AG08395 (cell line): ENCODE data around the gene VPS37B.

Source experiments
- DNase-seq: peaks from one replicate; pipeline ENCODE4 v3.0.0; 2012; ENCODE audit warnings: mixed read lengths, low spot score

The VPS37B gene

DNA sequence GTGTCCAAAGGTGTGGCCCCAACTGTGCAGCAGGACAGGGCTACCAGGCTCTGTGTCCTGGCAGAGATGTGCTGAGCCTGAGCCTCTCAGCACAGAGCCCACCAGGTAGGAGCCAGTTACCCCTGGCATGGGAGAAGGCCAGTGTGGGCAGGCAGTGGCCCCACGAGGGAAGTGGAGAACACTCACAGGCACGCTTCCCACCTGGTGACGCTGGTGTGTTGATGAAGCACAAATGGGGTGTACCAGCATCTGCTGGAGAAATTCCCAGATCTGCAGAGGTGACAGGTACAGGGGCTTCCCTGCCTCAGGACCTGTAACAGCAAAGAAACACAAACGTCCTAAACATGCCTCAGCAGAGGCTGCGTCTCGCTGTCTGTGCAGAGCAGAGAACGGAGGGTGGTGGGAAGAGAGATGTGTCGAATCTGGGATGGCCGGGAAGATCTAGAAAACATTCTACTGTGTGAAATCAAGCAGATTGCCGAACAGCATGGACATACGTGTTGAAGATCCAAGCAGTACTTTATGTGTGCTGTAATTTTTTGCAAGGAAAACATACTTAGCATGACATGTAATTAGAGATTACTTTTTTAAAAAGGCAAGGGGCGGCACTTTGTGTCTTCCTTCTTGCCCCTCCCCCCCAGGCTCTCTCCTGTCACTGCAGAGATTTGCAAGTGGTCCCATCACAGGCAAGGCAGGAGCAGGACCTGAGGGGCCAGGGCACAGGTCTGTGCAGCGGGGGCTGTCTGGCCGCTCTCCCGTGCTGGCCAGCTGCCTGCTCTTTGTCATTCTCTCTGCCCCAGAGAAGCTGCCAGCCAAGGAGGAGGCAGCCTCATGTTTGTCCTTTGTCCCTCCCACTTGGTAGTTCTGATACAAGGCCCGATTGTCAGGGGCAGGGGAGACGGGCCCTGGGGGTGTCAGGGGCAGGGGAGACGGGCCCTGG is 43.3 kb downstream of the VPS37B start:
- peak; percentile 55 for DNase-seq

DNA sequence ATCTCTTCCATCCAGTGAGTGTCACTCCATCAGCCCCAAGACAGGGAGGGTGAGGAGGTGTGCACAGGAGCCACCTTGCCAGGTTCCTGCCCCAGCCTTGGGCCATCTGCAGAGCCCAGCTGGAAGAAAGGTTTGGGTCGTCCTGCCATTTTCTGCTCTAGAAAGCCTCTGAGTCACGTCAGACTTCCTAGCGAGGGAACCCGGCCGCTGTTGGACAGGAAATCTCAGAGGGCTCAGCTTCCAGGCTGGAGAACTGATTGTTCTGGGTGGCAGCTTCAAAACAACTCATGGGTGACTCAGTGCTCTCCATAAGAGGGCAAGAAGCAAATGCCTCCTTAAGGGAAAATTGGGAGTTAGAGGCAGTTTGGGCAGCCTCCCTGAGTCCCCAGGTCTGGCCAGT is 44.1 kb downstream of the VPS37B start:
- peak; percentile 88 for DNase-seq

DNA sequence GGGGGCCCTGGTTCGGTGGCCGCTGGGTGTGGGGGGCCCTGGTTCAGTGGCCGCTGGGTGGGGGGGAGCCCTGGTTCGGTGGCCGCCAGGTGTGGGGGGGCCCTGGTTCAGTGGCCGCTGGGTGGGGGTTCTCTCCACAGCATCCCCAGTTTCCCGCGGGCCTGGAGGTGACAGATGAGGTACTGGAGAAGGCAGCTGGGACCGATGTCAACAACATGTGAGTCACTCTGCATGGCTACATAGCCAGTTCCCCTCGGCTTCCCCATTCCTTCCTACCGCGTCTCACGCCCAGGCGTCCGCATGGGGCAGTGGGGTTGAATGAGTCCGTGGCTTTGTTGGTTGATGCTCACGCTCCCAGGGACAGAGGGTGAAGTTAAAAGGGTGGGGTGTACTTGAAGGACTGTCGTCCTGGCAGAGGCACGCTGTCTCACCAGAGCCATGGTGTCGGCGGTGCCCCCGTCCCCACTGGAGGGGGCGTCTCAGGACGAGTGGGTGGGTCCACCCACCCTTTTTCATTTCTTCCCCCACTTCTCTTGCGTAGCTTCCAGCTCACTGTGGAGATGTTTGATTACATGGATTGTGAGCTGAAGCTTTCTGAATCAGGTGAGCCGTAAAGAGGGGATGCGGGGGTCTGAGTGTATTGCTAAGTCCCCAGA is 45.1 kb downstream of the VPS37B start:
- no peak for DNase-seq

DNA sequence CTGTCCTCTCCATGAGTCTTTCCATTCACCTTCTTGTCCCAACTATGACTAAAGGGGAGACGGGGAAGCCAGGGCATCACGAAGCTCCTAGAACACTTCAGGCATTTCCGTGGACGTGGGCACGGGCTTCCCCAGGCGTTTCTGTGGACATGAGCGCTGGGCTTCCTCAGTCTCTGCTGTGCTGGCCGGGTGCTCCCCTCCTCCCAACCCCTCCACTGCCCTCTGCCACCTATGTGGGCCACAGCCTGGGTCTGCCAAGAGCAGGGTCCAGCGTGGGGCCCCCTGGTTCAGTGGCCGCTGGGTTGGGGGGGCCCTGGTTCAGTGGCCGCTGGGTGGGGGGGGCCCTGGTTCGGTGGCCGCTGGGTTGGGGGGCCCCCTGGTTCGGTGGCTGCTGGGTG is 45.9 kb downstream of the VPS37B start:
- no peak for DNase-seq

DNA sequence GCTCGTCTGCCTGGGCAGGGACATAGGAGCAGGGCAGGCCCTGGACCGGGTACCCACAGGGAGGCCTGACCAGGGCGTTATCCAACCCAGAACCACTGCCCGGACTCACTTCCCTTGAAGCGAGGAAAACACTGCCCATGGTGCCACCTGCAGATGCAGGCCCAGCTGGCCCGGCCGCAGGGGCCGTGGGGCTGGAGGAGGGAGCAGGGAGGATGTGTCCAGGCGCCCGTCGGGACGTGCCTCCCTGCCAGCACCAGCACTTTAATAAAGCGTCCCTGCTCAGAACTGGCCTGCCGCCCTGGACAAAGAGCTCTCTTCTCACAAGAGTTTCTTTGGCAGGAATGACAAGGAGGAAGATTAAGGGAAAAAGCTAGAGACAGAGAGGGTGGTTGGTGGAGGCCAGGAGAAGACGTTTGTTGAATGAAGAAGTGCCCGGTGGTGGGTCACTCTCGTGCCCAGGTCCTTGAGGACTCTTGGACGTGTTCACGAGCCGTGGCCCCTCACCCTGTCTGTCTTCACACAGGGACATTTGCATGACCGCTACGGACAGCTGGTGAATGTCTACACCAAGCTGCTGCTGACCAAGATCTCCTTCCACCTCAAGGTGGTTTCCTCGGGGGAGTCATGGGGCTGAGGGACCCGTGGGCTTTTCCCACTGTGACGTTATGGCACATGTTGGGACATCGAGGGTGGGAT is 46.4 kb downstream of the VPS37B start:
- DNase-seq: no peak

DNA sequence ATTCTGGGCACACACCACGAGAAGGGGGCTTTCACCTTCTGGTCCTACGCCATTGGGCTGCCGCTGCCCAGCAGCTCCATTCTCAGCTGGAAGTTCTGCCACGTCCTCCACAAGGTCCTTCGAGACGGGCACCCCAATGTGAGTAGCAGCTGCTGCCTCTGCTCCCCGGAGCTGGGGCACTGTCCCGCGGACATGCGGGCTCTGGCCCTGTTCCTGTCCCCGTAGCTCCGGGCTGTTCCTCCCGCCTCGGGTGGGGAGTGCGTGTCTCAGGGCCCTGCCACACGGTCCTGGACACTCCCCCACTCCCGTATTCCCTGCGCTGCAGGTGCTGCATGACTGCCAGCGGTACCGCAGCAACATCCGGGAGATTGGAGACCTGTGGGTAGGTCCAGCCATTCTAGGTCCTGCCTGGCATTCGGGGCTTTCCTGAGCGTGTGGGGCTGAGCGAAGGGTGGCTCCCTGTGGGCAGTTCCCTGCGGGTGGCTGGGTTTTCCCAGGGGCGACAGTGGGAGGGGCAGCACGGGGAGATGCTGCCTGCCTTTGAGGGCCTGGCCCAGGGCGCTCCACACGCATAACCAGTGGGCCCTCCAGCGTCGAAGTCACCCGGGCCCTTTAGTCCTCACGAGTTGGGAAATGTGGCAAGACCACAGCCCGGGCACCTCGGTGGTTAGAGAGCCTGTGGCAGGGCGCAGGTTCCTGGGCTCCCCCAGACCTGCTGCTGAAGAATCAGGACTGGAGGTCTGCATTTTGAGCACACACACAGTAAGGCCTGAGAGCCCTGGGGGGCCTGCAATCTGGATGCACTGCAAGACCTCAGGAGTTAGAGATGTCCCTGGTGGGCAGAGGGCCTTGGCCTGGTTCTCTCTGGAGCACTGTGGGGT is 47.2 kb downstream of the VPS37B start:
- DNase-seq: no peak

DNA sequence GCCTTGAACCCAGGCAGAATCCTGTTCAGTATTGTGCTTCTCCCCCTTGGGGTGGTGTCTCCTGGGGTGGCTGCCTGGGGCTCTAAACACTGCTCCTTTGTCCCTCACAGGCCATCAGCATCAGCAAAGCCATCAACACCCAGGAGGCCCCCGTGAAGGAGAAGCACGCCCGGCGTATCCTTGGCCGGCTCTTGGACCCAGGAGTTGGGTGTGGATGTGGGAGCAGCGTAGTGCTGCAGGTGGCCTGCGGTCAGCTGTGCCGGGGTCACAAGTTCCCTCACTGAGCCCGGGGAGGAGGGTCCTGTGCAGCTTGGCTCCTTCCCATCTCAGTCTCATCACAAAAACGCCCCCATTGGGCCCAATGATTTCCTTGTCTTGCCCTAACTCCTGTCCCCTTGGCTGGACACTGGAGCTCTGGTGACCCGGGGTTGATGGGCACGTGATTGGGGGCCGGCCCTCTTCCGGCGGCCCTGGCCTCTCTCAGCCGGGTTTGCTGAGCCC is 48.0 kb downstream of the VPS37B start:
- no peak for DNase-seq

DNA sequence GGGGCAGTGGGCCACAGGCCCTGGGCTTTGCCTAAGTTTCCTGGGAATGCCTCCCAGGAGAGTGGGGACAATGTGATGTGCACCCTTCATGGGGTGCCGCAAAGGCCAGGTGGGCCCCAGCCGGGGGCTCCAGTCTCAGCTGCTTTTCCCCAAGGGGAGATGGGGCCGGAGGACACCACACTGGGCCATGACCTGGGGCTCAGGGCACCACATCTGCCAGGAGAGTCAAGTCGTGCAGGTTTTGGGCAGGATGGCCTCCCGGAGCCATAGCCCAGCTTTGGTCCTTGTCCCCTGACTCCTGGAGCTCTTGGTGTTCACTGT is 48.4 kb downstream of the VPS37B start:
- no peak for DNase-seq

DNA sequence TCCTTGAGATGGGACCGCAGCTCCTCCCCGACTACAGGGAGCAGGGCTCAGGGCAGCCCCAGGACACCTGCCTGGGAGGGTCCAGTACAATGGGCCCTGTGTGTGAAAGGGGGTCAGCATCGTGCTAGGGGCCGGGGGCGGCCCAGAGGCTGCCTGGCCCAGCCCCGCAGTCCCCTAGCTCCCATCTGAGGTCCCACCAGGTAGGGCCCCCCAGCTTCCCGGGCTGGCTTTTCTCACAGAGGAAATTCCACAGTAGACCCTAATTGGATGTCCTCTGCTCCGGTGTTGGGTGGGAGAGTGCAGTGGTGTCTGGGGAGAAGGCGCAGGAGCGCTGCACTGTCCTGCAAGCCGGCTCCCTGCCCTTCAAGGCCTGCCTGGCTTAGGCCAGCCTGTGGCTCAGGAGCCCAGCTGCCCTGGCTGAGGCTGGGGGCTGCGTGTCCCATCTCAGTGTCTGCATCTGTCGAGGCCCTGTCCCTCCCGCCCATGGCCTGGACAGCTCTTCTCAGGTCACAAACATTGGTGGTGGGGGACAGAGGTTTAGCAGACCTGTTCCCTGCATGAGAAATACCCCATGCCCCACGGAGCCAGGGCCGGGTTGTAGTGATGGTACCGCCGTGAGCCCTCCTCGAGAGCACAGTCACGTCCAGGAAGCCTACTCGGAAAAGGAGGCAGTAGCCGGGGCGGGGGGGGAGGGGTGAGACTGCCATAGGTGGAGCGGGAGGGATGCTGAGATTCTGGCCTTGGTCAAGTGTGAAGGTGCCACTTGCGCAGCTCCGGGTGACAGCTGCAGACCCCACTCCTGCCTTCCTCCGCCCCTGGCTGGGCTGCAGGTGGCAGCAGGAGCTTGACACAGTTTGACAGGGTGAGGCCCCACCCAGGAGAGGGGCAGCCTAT is 49.1 kb downstream of the VPS37B start:
- DNase-seq: no peak

DNA sequence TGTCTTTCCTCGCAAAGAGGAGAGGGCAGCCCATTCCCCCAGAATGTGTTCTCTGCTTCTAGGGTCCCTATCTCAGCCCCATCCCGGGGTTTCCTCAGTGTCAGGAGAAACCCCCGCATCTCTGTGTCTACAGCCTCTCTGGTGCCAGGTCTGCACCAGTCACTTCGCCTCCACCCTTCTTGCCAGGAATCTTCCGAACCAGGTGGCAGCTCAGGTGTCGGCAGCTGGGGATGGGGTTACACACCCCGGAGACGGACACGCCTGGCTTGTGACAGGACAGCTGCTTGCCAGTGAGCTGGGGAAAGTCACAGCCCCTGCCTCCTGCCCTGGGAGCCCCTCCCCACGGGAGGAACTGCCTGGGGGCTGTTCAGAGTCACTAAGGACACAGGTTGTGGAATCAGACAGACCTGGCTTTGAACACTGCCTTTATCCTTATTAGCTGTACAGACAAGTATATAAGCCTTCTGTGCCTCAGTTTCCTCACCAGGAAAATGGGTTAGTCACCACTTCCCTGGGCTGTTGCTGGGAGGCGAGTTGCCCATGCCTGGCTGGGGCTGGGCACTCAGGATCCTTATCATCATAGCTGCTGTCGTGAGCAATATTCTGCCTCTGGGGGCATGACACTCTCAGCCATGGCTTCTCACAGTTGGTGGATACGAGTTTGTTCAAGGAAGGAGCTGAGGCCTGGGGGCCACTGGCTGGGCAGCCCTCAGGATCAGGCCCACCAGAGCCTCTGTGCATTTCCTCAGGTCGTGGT is 49.9 kb downstream of the VPS37B start:
- no peak for DNase-seq

DNA sequence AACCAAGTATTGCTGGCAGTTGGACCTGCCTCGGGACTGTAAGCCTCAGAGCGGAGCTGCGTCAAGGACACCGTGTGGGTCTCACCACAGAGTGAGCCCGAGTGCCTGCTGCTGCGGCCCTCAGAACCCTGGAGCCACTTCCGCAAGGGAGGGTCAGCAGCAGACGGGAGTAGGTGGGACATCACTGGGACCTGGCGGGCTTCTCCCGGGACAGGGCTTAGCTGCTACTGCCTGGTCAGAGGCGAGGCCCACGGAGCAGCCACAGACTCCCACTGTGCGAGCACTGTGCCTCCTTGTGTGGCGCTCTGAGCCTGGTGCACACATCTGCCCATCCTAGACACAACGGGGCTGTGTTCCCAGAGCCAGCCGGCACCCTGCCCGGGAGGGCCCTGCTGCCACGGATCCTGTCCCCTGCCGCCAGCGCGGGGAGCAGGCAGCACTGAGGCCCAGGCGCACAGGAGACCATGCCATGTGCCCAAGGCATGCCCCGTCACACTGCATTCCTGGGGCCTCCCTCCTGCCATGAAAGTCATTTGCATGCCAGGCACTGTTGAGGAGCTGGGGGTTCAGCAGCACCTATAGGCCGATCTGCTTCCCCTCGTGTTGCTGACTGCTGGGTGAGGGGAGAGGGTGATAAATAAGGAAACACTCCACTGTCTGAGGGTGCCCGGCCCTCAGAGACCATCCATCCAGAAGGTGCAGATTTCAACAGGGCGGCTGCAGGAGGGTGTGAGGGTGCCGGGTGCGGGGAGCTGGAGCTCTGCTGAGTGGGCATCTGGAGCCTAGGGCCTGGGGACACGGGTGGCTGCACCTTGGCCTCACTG is 50.7 kb downstream of the VPS37B start:
- DNase-seq: no peak

DNA sequence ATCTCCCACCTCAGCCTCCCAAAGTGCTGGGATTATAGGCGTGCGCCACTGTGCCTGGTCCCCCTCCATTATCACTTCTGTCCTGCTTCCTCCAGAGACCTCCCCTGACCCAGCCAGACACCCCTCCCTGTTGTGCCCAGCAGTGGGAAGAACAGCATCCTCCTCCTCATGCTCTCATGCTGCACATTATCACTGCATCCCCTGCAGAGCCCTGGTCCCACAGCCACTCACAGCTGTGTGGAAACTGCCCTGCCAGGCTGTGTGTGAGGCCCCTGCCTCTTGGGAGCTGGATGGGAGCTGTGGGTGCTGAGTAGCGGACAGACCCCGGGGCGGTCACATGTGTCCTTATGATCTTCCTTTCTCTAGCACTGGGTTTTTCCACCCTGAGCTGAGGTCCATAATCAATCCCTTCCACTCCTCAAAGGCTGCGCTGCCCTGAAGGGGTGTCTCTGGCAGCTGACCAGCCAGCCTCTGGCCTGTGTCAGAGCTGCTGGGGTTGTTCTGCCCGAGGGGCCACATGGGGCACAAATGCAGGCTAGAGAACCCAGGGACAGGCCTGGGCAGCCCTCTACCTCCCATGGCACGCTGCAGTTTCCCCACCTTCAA is 51.5 kb downstream of the VPS37B start:
- DNase-seq: no peak

DNA sequence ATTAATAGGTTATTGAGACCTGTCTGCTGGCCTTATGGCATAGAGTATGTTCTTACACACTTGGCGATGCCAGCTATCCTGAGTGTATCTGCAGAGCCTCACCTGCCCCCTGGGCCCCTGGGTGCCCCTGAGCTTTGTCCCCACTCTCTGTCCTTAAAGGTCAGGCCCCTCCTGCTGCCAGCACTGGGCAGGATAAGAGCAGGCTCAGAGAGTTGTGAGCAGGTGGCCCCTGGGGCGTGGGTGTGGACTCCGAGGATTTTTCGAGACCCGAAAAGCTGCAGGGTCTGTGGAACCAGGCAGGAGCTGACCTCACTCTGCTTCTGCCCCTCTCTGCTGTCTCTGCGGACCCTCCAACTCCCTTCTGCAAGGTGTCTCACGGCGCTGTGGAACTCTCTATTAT is 52.5 kb downstream of the VPS37B start:
- DNase-seq: no peak

DNA sequence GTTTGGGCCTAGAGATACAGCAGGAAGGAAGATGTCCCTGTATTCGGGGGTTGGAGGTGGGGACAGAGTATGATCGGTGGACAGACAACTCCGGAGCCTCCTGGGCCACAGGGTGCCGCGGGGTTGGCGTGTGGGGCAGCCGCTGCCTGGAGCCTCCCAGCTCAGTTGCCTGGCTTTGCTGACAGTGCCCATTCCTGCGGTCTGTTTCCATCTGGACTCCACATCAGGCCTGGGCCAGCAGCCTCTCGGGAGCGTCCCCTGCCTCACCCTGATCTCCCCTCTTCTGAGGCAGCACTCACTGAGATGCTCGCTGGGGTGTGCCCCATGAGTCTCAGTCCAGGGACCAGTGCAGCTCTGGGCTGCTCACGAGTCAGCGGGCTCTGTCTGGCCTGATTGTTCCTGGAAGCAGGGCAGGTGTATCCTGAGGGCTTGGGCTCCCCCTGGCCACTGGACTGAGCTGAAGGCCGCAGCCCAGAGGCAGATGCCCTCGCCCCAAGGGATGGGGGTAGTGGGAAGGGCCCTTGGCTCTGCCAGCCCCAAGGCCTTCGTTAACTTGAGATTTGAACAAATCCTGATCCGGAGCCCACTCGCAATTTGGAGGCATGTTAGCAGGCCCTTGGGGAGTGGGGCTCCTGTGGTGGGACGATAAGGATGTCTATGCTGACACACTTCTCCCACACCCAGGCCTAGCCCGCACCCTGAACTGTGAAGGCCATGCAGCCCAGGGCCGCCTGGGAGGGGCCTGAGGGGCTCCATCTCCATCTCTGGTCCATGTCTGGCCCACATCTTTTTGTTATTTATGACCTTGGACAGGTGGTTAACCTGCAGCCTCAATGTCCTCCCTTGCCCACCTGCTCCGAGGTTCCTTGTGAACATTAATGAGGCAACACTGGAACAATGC is 53.2 kb downstream of the VPS37B start:
- peak; percentile 66 for DNase-seq

DNA sequence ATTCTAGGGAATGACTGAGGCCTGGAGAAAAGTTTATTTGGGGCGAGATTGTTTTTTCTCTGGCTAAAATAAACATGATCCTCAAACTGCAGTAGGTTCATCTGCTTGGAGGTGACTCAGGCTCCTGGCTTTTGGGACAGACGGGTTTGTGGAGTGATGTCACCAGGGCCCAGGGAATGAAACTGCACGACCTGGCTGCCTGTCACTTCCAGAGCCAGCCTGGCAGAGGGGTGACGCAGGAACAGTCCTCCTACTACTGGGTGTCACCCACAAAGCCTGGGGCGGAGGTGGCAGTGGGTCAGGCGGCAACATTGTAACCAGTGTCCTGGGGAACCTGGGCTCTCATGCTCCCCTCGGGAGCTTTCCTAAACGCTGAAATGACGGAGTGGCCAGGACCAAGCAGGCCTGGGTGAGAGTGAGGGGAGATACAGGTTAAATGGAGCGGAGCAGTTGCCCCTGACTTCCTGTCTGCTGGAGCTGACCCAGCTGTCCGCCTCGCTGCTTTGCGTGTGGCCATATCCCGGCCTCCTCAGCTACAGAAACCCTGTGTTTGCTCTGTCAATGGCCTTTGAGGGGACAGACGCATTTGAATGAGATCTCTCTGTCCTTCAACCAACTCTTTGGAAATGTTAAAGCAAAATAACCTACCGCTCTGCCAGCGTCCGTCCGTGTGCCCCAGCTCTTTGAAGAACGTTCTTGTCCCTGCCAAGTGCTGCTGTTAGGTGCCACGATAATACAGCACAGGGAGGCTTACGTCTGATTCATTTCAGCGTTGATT is 54.2 kb downstream of the VPS37B start:
- peak; percentile 88 for DNase-seq

DNA sequence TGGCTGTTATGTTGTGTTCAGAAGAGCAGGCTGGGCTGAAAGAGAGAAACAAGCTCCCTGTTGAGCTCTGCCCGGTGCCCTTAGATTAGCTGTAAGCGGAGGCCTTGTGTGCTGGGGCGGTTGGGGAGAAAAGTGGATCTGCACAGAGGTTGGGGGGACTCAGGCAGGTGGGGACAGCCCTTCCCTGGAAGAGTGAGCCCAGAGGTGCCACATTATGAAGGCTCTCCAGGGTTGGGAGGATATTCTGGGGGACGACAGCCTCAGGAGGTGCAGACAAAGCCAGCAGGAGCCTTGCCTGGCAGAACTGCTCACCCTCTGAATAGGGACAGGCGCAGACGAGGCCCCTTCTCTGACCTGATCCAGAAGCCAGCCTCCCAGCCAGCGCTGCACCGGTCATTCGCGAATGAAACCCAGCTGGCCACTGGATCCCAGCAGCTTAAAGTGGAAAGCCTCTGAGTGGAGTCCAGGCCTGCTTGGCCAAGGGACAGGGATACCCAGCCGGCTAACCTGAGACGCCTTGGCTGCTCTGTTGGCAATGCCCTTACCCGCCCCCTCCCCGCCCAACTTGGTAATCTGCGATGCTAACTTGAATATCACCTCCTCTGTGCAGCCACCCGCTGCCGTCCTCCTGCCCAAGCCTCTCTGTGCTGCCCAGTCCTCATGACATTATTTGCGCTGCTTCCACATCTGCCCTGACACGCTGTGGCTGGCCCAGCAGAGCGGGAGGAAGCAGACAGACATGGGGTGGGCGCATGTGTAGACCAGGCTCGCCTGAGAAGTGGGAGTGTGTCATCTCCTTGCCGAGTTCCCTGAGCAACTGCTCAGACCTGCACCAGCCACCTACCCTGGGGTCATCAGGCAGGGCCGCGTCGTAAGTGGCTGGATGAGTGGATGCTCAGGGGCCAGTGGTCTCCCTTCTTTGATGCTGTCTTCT is 55.1 kb downstream of the VPS37B start:
- DNase-seq: no peak
